H1 (cell line): ENCODE data around the gene MAP1LC3C. TPM values are rescaled to one million over a fixed set of nuclear protein-coding genes. Genes with fewer than 3 reads are reported as not detected.

Source experiments
- CBX5 ChIP-seq: fragments of 300-800, 300-1000 bp; sonication (generic); IDR thresholded peaks from 2 replicates; pipeline ENCODE4 v1.7.1; 2016; ENCODE audit warnings: antibody characterized with exemption, low read length, low read depth
- CHD2 ChIP-seq: IDR thresholded peaks from 2 replicates; pipeline ENCODE4 v1.6.1; 2012; ENCODE audit warnings: low read length, improper control_type of control experiment
- NANOG ChIP-seq: IDR thresholded peaks from 2 replicates; pipeline ENCODE4 v1.6.1; 2011; ENCODE audit warnings: low read length, low read depth, mild to moderate bottlenecking, inconsistent platforms; ENCODE audit not compliant: insufficient read depth, poor library complexity, severe bottlenecking
- RAD21 ChIP-seq, 2 experiments: IDR thresholded peaks in 1 of 2; conservative IDR thresholded peaks in 1 of 2; 2 replicates each; pipeline ENCODE4 v1.6.1; 2011; ENCODE audit warnings: low read depth in 2 of 2, low read length in 2 of 2, improper control_type of control experiment in 1 of 2, inconsistent platforms in 1 of 2, mild to moderate bottlenecking in 1 of 2, moderate library complexity in 1 of 2
- SIRT6 ChIP-seq: IDR thresholded peaks from one replicate; pipeline ENCODE4 v1.7.1; 2012; ENCODE audit warnings: low read length, inconsistent platforms
- TAF1 ChIP-seq: IDR thresholded peaks from 2 replicates; pipeline ENCODE4 v1.6.1; 2011; ENCODE audit warnings: mild to moderate bottlenecking, low read depth, low read length
- TBP ChIP-seq: IDR thresholded peaks from 2 replicates; pipeline ENCODE4 v1.6.1; 2011; ENCODE audit warnings: low read depth, low read length, improper control_type of control experiment
- TEAD4 ChIP-seq: IDR thresholded peaks from 2 replicates; pipeline ENCODE4 v1.6.1; 2012; ENCODE audit warnings: low read depth, low read length, inconsistent platforms, mixed read lengths
- YY1 ChIP-seq: IDR thresholded peaks from 2 replicates; pipeline ENCODE4 v1.6.1; 2011; ENCODE audit warnings: low read depth, mild to moderate bottlenecking, low read length
- polyA plus RNA-seq, 7 experiments: library from polyadenylated mRNA; depleted of rRNA in 3 of 7; stranded (reverse) in 5 of 7; unstranded in 2 of 7; fragments of >200 nt in 5 of 7; fragments of 200-250 nt in 2 of 7; gene quantifications; 1 replicate in 5 of 7; 2 replicates in 1 of 7; 4 replicates in 1 of 7; pipeline versions ENCODE4 v1.2.1 to v1.2.3, GENCODE V29; 2011 to 2013; ENCODE audit warnings: missing spikeins in 2 of 7, mixed read lengths in 2 of 7
- total RNA-seq: library from RNA; stranded (reverse); fragmentation: NEBNext Ultra II Directional; extraction: Animal tissue kit (Norgen Biotek cat#: 25700); gene quantifications from 2 replicates; pipeline ENCODE4 v1.2.1, GENCODE V29; 2021

MAP1LC3C gene
- total and polyA plus RNA-seq, 2 of the 8 experiments (the other 6 are each of a cell fraction or from before 2014, with no cell fraction given), result 1.7 to 3.2 TPM

- TF ChIP-seq TBP (no peak), TAF1 (no peak), NANOG (no peak), SIRT6 (no peak), RAD21 (IDR thresholded peaks at IDR 0.05 in 1 of 2, conservative IDR thresholded peaks at IDR 0.05 in 1 of 2; ENCODE audit: low read depth in 2 of 2, low read length in 2 of 2) (no peak), YY1 (no peak), TEAD4 (no peak), CBX5 (no peak), CHD2 (no peak)
These were observed 3.2 kb upstream of the MAP1LC3C start (continued) for GRCh38 chr1:242002072-242002471.
